OCI-LY7 (cell line): ENCODE measurements around the gene SLC25A3. TPM values are rescaled to one million over a fixed set of nuclear protein-coding genes. Genes with fewer than 3 reads are reported as not detected.

Experiments used
- BruUV-seq: library from RNA; stranded (reverse); fragments of 400-500 nt; replicated peaks from 2 replicates; lab custom pipeline; 2021; lab: Mats Ljungman, UMichigan
- CTCF ChIA-PET: fragments of 300-600 bp; sonication (Branson Sonifier 250); formaldehyde crosslinking; loops from one replicate; lab custom pipeline; 2022; ENCODE audit warnings: antibody characterized with exemption; ENCODE audit not compliant: unreplicated experiment; lab: Charles Lee
- POLR2A ChIA-PET: fragments of 300-600 bp; sonication (Branson Sonifier 250); formaldehyde crosslinking; loops from one replicate; lab custom pipeline; 2022; ENCODE audit warnings: antibody characterized with exemption; lab: Charles Lee
- DNase-seq: peaks from one replicate; pipeline ENCODE4 v3.0.0-alpha.2; 2015; ENCODE audit warnings: low spot score
- H2AFZ ChIP-seq: fragments of 200-600 bp; sonication (generic), shearing (Covaris generic); 2 replicates; pipeline ENCODE4 v1.6.1; 2014; ENCODE audit warnings: mild to moderate bottlenecking, antibody characterized with exemption, low read length, moderate library complexity
- H3K27ac ChIP-seq: fragments of 200-600 bp; sonication (generic); 2 replicates; pipeline ENCODE4 v1.5.1; 2014; ENCODE audit warnings: mixed run types, low read depth, mild to moderate bottlenecking, moderate library complexity, low read length, inconsistent platforms; ENCODE audit not compliant: poor library complexity, severe bottlenecking
- H3K36me3 ChIP-seq: fragments of 200-600 bp; sonication (generic); 2 replicates; pipeline ENCODE4 v1.6.1; 2014; ENCODE audit warnings: mild to moderate bottlenecking, antibody characterized with exemption, low read length, moderate library complexity, mixed read lengths; ENCODE audit not compliant: insufficient read depth
- H3K4me1 ChIP-seq: fragments of 200-600 bp; sonication (generic); 2 replicates; pipeline ENCODE4 v1.5.1; 2014; ENCODE audit warnings: mild to moderate bottlenecking, low read length; ENCODE audit not compliant: insufficient read depth, poor library complexity, severe bottlenecking
- H3K4me2 ChIP-seq: fragments of 200-600 bp; sonication (generic); 2 replicates; pipeline ENCODE4 v1.6.1; 2014; ENCODE audit warnings: mild to moderate bottlenecking, low read length
- H3K4me3 ChIP-seq: fragments of 200-600 bp; sonication (generic); 2 replicates; pipeline ENCODE4 v1.5.1; 2014; ENCODE audit warnings: mild to moderate bottlenecking, low read depth, low read length; ENCODE audit not compliant: poor library complexity, severe bottlenecking
- H3K79me2 ChIP-seq: fragments of 200-600 bp; sonication (generic); 2 replicates; pipeline ENCODE4 v1.6.1; 2016; ENCODE audit warnings: low read depth, mild to moderate bottlenecking, low read length, moderate library complexity, mixed read lengths; ENCODE audit not compliant: insufficient read depth
- H3K9me2 ChIP-seq: fragments of 200-600 bp; sonication (generic); 2 replicates; pipeline ENCODE4 v1.6.1; 2016; ENCODE audit warnings: mild to moderate bottlenecking, low read length, mixed read lengths; ENCODE audit not compliant: insufficient read depth
- H3K9me3 ChIP-seq: fragments of 200-600 bp; sonication (generic); 2 replicates; pipeline ENCODE4 v1.6.1; 2014; ENCODE audit warnings: mild to moderate bottlenecking, mixed run types, low read length, mixed read lengths
- H4K20me1 ChIP-seq: fragments of 200-600 bp; sonication (generic); 2 replicates; pipeline ENCODE4 v1.6.1; 2014; ENCODE audit warnings: mild to moderate bottlenecking, antibody characterized with exemption, low read length, moderate library complexity, mixed read lengths; ENCODE audit not compliant: insufficient read depth
- EZH2phosphoT487 ChIP-seq: fragments of 200-600 bp; sonication (generic); IDR thresholded peaks from 2 replicates; pipeline ENCODE4 v1.6.1; 2018; ENCODE audit warnings: low read depth, borderline replicate concordance, mild to moderate bottlenecking, mixed run types, antibody characterized with exemption, low read length, moderate library complexity, mixed read lengths
- intact Hi-C: fragments of 100-400 bp; cut with micrococcal nuclease; formaldehyde crosslinking; loops from one replicate; pipeline ENCODE4 v1.10.0; 2022; ENCODE audit not compliant: unreplicated experiment
- total RNA-seq, 2 experiments: library from RNA; depleted of rRNA in 1 of 2; stranded (reverse); fragments of >200 nt in 1 of 2; shearing (Covaris generic) in 1 of 2; gene quantifications; 2 replicates each; pipeline ENCODE4 v1.2.3, GENCODE V29; 2014 to 2022
- TF ChIP-seq, protein P1 (sequence below): fragments of 200-600 bp; sonication (generic); conservative IDR thresholded peaks from 2 replicates; pipeline ENCODE4 v1.5.1; 2014; ENCODE audit warnings: mild to moderate bottlenecking, antibody characterized with exemption, low read length, moderate library complexity, mixed read lengths

SLC25A3 gene
- total RNA-seq, 2 experiments from 2014 or later: 355 to 476 TPM

DNA sequence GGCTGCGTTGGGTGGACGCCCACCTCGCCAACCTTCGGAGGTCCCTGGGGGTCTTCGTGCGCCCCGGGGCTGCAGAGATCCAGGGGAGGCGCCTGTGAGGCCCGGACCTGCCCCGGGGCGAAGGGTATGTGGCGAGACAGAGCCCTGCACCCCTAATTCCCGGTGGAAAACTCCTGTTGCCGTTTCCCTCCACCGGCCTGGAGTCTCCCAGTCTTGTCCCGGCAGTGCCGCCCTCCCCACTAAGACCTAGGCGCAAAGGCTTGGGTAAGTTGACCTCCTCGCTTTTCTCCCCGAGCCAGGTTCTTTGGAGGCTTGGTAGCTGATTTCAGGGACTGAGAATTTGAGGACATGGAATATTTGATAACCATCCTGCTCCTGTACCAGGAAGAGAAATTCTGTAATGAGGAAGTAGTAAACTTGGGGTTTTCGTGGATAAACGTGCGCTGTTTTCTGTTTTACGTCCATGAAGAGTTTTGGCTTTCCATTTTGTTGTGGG, 52.1 kb downstream of the SLC25A3 start:
- DNase-seq: peak; percentile 36
- Histone ChIP-seq H3K36me3 (peaks cover 46% of the 10 kb centered on the region), H2AFZ (peak overlapping the region; percentile 79), H3K9me2 (no peaks in the 10 kb centered on the region), H3K79me2 (peaks cover 66% of the 10 kb centered on the region), H3K27ac (peak overlapping the region; percentile 40), H3K9me3 (peaks cover 3% of the 10 kb centered on the region; the same call in 1 of the 2 replicates), H3K4me1 (peaks cover 31% of the 10 kb centered on the region), H4K20me1 (peaks cover 10% of the 10 kb centered on the region; the same call in 1 of the 2 replicates), H3K4me2 (peak overlapping the region; percentile 82), H3K4me3 (peak overlapping the region; percentile 93)
- POLR2A ChIA-PET: interaction anchor here (0.9 to 1.5 kb wide), 6 partner anchors 9 to 155 kb away, joined by 3 to 5 read pairs (median 4); partner anchors contain the start of gene SLC25A3
- TF ChIP-seq, protein P1, sequence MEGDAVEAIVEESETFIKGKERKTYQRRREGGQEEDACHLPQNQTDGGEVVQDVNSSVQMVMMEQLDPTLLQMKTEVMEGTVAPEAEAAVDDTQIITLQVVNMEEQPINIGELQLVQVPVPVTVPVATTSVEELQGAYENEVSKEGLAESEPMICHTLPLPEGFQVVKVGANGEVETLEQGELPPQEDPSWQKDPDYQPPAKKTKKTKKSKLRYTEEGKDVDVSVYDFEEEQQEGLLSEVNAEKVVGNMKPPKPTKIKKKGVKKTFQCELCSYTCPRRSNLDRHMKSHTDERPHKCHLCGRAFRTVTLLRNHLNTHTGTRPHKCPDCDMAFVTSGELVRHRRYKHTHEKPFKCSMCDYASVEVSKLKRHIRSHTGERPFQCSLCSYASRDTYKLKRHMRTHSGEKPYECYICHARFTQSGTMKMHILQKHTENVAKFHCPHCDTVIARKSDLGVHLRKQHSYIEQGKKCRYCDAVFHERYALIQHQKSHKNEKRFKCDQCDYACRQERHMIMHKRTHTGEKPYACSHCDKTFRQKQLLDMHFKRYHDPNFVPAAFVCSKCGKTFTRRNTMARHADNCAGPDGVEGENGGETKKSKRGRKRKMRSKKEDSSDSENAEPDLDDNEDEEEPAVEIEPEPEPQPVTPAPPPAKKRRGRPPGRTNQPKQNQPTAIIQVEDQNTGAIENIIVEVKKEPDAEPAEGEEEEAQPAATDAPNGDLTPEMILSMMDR: no peak; the same call in 1 of the 2 replicates
- no peak for TF ChIP-seq EZH2phosphoT487
- CTCF ChIA-PET: no interaction called here
- intact Hi-C loops: loop anchor here (1.0 to 2.0 kb wide), 3 partner anchors 33 to 129 kb away; partner anchors contain the start of gene SLC25A3
- no TSS peak for BruUV-seq

DNA sequence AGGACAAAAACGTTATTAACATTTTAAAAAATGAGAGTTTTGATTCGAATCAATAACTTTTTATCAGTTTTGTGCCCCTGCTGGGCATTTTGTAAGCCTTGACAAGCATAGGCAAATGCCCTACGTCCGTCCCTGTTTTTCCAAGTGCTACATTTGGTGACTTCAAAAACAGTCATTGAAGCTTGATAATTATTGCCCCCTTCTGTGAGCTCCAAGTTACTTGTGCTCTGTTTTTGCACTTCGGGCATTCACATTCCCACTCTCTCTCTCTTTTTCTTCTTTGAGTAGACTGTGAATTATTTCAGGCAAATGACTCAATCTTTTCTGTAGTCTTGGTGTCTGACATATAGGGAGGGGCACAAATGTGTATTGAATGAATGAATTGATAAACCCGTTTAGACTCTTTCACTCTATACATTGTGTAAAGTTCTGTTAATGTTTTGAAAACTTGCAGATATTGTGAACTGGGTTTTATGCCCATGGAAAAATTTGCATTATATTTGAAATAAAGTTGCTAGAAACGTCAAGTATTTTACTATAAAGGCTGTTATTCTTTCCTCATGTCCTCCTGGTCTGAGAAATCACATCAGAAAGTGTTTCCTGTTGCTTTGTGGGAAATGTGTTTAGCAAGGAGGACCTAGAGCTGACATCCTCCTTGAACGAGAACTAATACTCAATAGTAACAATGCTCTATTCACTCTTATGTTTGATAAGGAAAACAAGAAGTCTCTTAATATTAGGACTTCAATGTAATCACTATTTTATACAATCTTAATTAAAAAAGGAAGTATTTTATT, 53.0 kb downstream of the SLC25A3 start:
- Histone ChIP-seq H3K36me3 (peaks cover 46% of the 10 kb centered on the region), H3K9me2 (no peaks in the 10 kb centered on the region), H3K4me1 (peaks cover 31% of the 10 kb centered on the region), H3K4me2 (peak overlapping the region; percentile 82), H3K9me3 (no peaks in the 10 kb centered on the region), H4K20me1 (peaks cover 10% of the 10 kb centered on the region; the same call in 1 of the 2 replicates), H2AFZ (no peak overlapping the region; the same call in 1 of the 2 replicates), H3K79me2 (peaks cover 57% of the 10 kb centered on the region), H3K4me3 (peak overlapping the region; percentile 93), H3K27ac (no peak overlapping the region)
- intact Hi-C loops: no loop called here
- peak; percentile 27 for DNase-seq
- ChIA-PET POLR2A (interaction anchor here (0.9 to 1.5 kb wide), 6 partner anchors 10 to 156 kb away, joined by 3 to 5 read pairs (median 4); partner anchors contain the start of gene SLC25A3), CTCF (no interaction called here)
- TF ChIP-seq EZH2phosphoT487: no peak
- TF ChIP-seq, protein P1: peak; percentile 49
- BruUV-seq: no TSS peak
